H9 (cell line): Measurements from ENCODE around the gene GNAI2. TPM values are rescaled to one million over a fixed set of nuclear protein-coding genes. Genes with fewer than 3 reads are reported as not detected.

Experiments used
- DNase-seq: peaks from one replicate; pipeline ENCODE4 v3.0.0-alpha.2; 2017
- H2AFZ ChIP-seq: one replicate; pipeline ENCODE4 v1.6.1; 2013; ENCODE audit warnings: mild to moderate bottlenecking, low read length, control low read depth, moderate library complexity
- H2AK5ac ChIP-seq: 2 replicates; pipeline ENCODE4 v1.6.1; 2013; ENCODE audit warnings: low read length, control low read depth, mixed read lengths; ENCODE audit not compliant: insufficient read length
- H2BK120ac ChIP-seq: one replicate; pipeline ENCODE4 v1.6.1; 2013; ENCODE audit warnings: low read depth, mild to moderate bottlenecking, low read length, control low read depth, inconsistent platforms; ENCODE audit not compliant: poor library complexity, severe bottlenecking
- H2BK12ac ChIP-seq: 2 replicates; pipeline ENCODE4 v1.6.1; 2013; ENCODE audit warnings: low read length, control low read depth, mixed read lengths, low read depth; ENCODE audit not compliant: insufficient read length
- H2BK15ac ChIP-seq: 2 replicates; pipeline ENCODE4 v1.6.1; 2013; ENCODE audit warnings: low read depth, low read length, control low read depth
- H2BK20ac ChIP-seq: one replicate; pipeline ENCODE4 v1.6.1; 2013; ENCODE audit warnings: low read depth, mild to moderate bottlenecking, low read length, control low read depth, inconsistent platforms; ENCODE audit not compliant: poor library complexity, severe bottlenecking
- H2BK5ac ChIP-seq: 2 replicates; pipeline ENCODE4 v1.6.1; 2013; ENCODE audit warnings: low read length, control low read depth, mixed read lengths; ENCODE audit not compliant: insufficient read length
- H3K14ac ChIP-seq: 2 replicates; pipeline ENCODE4 v1.6.1; 2013; ENCODE audit warnings: low read length, control low read depth; ENCODE audit not compliant: insufficient read depth
- H3K18ac ChIP-seq: 2 replicates; pipeline ENCODE4 v1.6.1; 2013; ENCODE audit warnings: low read depth, mild to moderate bottlenecking, mixed read lengths, low read length, control low read depth; ENCODE audit not compliant: insufficient read length
- H3K23ac ChIP-seq: 2 replicates; pipeline ENCODE4 v1.6.1; 2013; ENCODE audit warnings: low read length, control low read depth, mixed read lengths, low read depth; ENCODE audit not compliant: insufficient read length
- H3K23me2 ChIP-seq: 2 replicates; pipeline ENCODE4 v1.6.1; 2013; ENCODE audit warnings: low read depth, mild to moderate bottlenecking, mixed read lengths, low read length, control low read depth; ENCODE audit not compliant: insufficient read length, poor library complexity, severe bottlenecking
- H3K27ac ChIP-seq: 2 replicates; pipeline ENCODE4 v1.5.1; 2013; ENCODE audit warnings: low read length, control low read depth, mixed read lengths, low read depth; ENCODE audit not compliant: insufficient read length
- H3K27me3 ChIP-seq: 2 replicates; pipeline ENCODE4 v1.6.1; 2013; ENCODE audit warnings: low read length, control low read depth, inconsistent platforms; ENCODE audit not compliant: insufficient read depth
- H3K4ac ChIP-seq: 2 replicates; pipeline ENCODE4 v1.6.1; 2013; ENCODE audit warnings: low read depth, mild to moderate bottlenecking, control low read depth, inconsistent platforms, low read length, moderate library complexity
- H3K4me1 ChIP-seq: 2 replicates; pipeline ENCODE4 v1.6.1; 2013; ENCODE audit warnings: low read length, control low read depth, inconsistent platforms; ENCODE audit not compliant: insufficient read depth
- H3K4me2 ChIP-seq: 2 replicates; pipeline ENCODE4 v1.6.1; 2013; ENCODE audit warnings: low read length, control low read depth, mixed read lengths; ENCODE audit not compliant: insufficient read length, insufficient read depth
- H3K56ac ChIP-seq: 2 replicates; pipeline ENCODE4 v1.6.1; 2013; ENCODE audit warnings: low read depth, mild to moderate bottlenecking, mixed read lengths, low read length, control low read depth; ENCODE audit not compliant: insufficient read length
- H3K79me1 ChIP-seq: 2 replicates; pipeline ENCODE4 v1.6.1; 2013; ENCODE audit warnings: low read depth, mild to moderate bottlenecking, moderate library complexity, low read length, control low read depth, inconsistent platforms; ENCODE audit not compliant: insufficient read depth, poor library complexity, severe bottlenecking
- H3K79me2 ChIP-seq: 2 replicates; pipeline ENCODE4 v1.6.1; 2013; ENCODE audit warnings: low read length, control low read depth, inconsistent platforms; ENCODE audit not compliant: insufficient read depth
- H3K9ac ChIP-seq: 2 replicates; pipeline ENCODE4 v1.6.1; 2013; ENCODE audit warnings: low read length, control low read depth, mixed read lengths; ENCODE audit not compliant: insufficient read length; ENCODE audit errors: extremely low read depth
- H3K9me3 ChIP-seq: one replicate; pipeline ENCODE4 v1.6.1; 2013; ENCODE audit warnings: low read depth, low read length, inconsistent platforms; ENCODE audit not compliant: control insufficient read depth
- H3T11ph ChIP-seq: one replicate; pipeline ENCODE4 v1.6.1; 2013; ENCODE audit warnings: mild to moderate bottlenecking, low read length, control low read depth, inconsistent platforms
- H4K20me1 ChIP-seq: one replicate; pipeline ENCODE4 v1.6.1; 2013; ENCODE audit not compliant: control insufficient read depth, insufficient read length, insufficient read depth
- H4K5ac ChIP-seq: 2 replicates; pipeline ENCODE4 v1.6.1; 2013; ENCODE audit warnings: low read depth, mild to moderate bottlenecking, mixed read lengths, low read length, control low read depth; ENCODE audit not compliant: insufficient read length
- H4K8ac ChIP-seq: replicated peaks from 2 replicates; pipeline ENCODE4 v1.6.1; 2013; ENCODE audit warnings: low read length, control low read depth, mixed read lengths, low read depth; ENCODE audit not compliant: insufficient read length
- H4K91ac ChIP-seq: 2 replicates; pipeline ENCODE4 v1.6.1; 2013; ENCODE audit warnings: low read depth, mild to moderate bottlenecking, moderate library complexity, mixed read lengths, low read length, control low read depth; ENCODE audit not compliant: insufficient read length
- H3K27ac Mint-ChIP-seq, 3 experiments: 2 replicates in 2 of 3; 3 replicates in 1 of 3; pipeline ENCODE4 v1.8.0; 2020 to 2021; ENCODE audit warnings: mixed read lengths in 3 of 3, mild to moderate bottlenecking in 1 of 3, moderate library complexity in 1 of 3
- H3K27me3 Mint-ChIP-seq: 2 replicates; pipeline ENCODE4 v1.8.0; 2021; ENCODE audit warnings: low read depth, mild to moderate bottlenecking, moderate library complexity, mixed read lengths
- H3K36me3 Mint-ChIP-seq, 3 experiments: 2 replicates in 2 of 3; 3 replicates in 1 of 3; pipeline ENCODE4 v1.8.0; 2020 to 2021; ENCODE audit warnings: low read depth in 3 of 3, mixed read lengths in 3 of 3; ENCODE audit not compliant: insufficient read depth in 1 of 3
- H3K4me1 Mint-ChIP-seq, 2 experiments: 2 replicates each; pipeline ENCODE4 v1.8.0; 2020; ENCODE audit warnings: mixed read lengths in 2 of 2
- H3K4me3 Mint-ChIP-seq, 2 experiments: 2 replicates in 1 of 2; 3 replicates in 1 of 2; pipeline ENCODE4 v1.8.0; 2020 to 2021; ENCODE audit warnings: mild to moderate bottlenecking in 2 of 2, mixed read lengths in 2 of 2, moderate library complexity in 1 of 2
- H3K9me3 Mint-ChIP-seq, 2 experiments: 2 replicates in 1 of 2; 3 replicates in 1 of 2; pipeline ENCODE4 v1.8.0; 2020; ENCODE audit warnings: mild to moderate bottlenecking in 2 of 2, mixed read lengths in 2 of 2, moderate library complexity in 1 of 2
- WGBS: extraction: QIAGEN DNeasy Blood & Tissue Kit; methylation state at CpG from one replicate; pipeline ENCODE4 v1.1.7; 2013; ENCODE audit warnings: missing lambda C conversion rate, low lambda C conversion rate, mixed read lengths; ENCODE audit not compliant: insufficient read length; ENCODE audit errors: extremely low coverage; 5-methylcytosine and 5-hydroxymethylcytosine counted together
- total RNA-seq: library from RNA; stranded (reverse); gene quantifications from 2 replicates; pipeline ENCODE4 v1.2.1, GENCODE V29; 2021
- TF ChIP-seq, protein P1 (sequence below): fragments of 200-600 bp; sonication (generic); conservative IDR thresholded peaks from 3 replicates; pipeline ENCODE4 v1.8.0; 2021; ENCODE audit warnings: antibody characterized with exemption, mild to moderate bottlenecking

GNAI2 gene
- total RNA-seq, 1 experiment from 2014 or later, result 218 TPM

DNA sequence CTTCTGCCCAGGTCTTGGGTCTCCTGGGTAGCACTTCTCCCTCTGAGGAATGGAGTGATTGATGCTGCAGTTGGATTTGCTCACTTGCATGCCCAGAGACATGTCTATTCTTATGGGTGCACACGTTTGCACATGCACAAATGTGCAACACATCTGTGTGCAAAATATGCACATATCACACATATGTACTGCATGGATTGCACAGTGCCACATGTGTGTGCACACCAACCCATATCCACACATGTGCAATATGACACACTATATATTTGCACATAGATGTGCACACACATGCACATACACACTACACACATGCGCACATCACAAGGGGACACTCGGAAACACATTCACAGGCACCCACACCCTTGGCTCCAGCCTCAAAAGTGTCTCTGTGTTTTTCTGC lies 32.3 kb downstream of the GNAI2 start:
- Histone ChIP-seq H3K4me1 (peaks cover 5% of the 10 kb centered on the region; the same call in 1 of the 2 replicates), H3K4me2 (no peak overlapping the region), H3K79me1 (no peaks in the 10 kb centered on the region), H3K18ac (no peak overlapping the region), H2BK120ac (no peak overlapping the region), H4K91ac (no peak overlapping the region), H4K8ac (no peak overlapping the region), H2BK15ac (no peak overlapping the region), H3K23ac (no peak overlapping the region), H3K14ac (no peak overlapping the region), H3K23me2 (peaks cover 4% of the 10 kb centered on the region), H2AFZ (no peak overlapping the region), H4K5ac (no peak overlapping the region), H3K9me3 (no peaks in the 10 kb centered on the region), H2BK5ac (no peak overlapping the region), H3K4ac (no peak overlapping the region), H2BK20ac (no peak overlapping the region), H3K27ac (no peak overlapping the region), H2AK5ac (no peak overlapping the region), H4K20me1 (no peaks in the 10 kb centered on the region), H3T11ph (no peak overlapping the region), H3K79me2 (no peaks in the 10 kb centered on the region), H3K27me3 (peaks cover 3% of the 10 kb centered on the region; the same call in 1 of the 2 replicates), H3K56ac (no peak overlapping the region), H3K9ac (no peak overlapping the region), H2BK12ac (no peak overlapping the region)
- WGBS, result no CpG with 5 or more reads among the region's 3 CpGs
- no peak overlapping the region for H3K27ac Mint-ChIP-seq
- H3K27me3 Mint-ChIP-seq, result peaks cover 8% of the 10 kb centered on the region
- no peaks in the 10 kb centered on the region for H3K36me3 Mint-ChIP-seq
- H3K9me3 Mint-ChIP-seq, result no peaks in the 10 kb centered on the region; a peak in 1 of 5 replicates
- no peak for DNase-seq
- peak overlapping the region in 1 of 2 experiments; percentile 14; a peak in 1 of 5 replicates for H3K4me3 Mint-ChIP-seq
- peaks cover 47 to 67% of the 10 kb centered on the region in 2 experiments for H3K4me1 Mint-ChIP-seq
- TF ChIP-seq, protein P1, sequence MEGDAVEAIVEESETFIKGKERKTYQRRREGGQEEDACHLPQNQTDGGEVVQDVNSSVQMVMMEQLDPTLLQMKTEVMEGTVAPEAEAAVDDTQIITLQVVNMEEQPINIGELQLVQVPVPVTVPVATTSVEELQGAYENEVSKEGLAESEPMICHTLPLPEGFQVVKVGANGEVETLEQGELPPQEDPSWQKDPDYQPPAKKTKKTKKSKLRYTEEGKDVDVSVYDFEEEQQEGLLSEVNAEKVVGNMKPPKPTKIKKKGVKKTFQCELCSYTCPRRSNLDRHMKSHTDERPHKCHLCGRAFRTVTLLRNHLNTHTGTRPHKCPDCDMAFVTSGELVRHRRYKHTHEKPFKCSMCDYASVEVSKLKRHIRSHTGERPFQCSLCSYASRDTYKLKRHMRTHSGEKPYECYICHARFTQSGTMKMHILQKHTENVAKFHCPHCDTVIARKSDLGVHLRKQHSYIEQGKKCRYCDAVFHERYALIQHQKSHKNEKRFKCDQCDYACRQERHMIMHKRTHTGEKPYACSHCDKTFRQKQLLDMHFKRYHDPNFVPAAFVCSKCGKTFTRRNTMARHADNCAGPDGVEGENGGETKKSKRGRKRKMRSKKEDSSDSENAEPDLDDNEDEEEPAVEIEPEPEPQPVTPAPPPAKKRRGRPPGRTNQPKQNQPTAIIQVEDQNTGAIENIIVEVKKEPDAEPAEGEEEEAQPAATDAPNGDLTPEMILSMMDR, result no peak
